ENCODE results near the gene LHB.
A peak's percentile ranks its signal among the peaks of the same experiment; 100 is the strongest.

Gene LHB

DNA sequence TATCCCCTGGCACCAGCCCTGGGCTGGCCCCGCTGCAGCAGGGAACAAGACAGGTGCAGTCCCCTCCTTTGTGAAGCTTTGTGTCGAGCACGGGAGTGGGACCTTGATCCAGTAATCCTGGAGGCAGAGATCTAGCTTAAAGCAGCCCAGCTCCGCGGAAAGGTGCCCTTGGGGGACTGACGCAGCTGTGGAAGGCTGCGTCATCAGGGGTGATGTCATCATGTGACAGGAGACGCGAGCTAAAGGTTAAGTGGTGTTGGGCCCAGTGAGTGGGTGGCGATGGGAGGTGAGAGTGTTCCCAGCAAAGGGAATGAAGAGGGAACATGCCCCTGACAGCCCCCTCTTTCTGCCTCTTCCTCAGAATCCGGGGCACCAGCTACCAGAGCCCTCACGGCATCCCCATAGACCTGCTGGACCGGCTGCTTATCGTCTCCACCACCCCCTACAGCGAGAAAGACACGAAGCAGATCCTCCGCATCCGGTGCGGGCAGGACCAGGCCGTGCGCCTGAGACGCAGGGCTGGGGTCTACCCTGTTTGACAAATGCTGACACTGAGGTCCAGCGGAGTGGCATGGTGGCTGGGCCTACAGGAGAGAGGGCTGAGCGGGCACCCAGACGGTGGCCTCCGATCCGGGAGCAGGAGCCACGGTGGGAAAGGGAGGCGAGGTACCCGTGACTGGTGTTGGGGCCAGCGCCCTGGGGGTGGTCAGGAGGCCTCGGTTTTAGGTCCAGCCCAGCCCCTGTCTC, 2.6 kb downstream of the LHB start:
- DNase-seq (ENCODE audit: low read depth in 2 of 3, low spot score in 1 of 3) = no peak

- DNase-seq (ENCODE audit: low read depth in 2 of 3, low spot score in 1 of 3) = no peak
Measured at GRCh38 chr19:49011194-49011593, 5.7 kb downstream of the LHB start.

DNA sequence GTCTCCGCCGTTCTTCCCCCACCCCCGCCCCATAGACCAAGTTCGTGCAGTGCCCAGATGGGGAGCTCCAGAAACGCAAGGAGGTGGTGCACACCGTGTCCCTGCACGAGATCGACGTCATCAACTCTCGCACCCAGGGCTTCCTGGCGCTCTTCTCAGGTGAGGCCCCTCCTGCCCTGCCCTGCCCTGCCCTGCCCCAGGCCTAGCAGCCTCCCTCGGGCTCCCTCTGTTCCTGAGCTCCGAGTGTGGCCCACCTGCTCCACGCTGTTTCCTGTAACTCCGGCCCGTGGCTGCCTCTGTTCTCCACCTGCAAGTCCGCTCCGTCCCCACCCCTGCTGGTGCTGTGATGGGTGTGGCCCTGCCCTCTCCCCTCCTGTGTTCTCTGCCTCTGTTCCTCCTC, 6.4 kb downstream of the LHB start:
- no peak for DNase-seq (ENCODE audit: low read depth in 2 of 3, low spot score in 1 of 3)

DNA sequence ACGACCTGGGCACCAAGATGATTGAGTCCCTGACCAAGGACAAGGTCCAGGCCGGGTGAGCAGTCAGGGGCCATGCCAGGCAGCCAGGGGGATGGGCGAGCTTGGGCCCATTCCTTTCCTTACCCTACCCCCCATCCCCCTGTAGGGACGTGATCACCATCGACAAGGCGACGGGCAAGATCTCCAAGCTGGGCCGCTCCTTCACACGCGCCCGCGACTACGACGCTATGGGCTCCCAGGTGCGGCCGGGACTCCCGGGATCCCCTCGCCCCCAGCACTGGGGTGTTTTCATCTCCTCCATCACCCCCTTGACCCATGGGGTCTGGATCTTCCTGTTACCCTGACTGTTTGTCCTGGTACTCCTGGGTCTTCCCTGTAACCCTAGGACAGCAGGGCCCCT, 7.1 kb downstream of the LHB start:
- DNase-seq (ENCODE audit: low read depth in 2 of 3, low spot score in 1 of 3) = no peak

DNA sequence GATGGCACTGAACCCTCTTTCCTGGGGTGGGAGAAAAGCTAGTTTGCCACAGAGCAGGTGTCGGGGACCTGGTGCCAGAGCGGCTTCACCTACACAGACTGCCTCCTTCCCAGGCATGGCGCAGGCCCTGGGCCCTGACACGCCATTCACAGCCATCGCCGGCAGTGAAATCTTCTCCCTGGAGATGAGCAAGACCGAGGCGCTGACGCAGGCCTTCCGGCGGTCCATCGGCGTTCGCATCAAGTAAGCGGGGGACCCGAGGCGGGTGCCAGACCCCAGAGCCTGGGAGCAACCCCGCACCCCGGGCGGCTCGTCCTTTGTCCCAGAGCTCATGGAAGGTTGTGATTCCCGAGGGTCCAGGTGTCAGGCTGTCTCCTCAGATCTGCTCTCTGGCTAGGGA, 10.0 kb downstream of the LHB start:
- no peak for DNase-seq (ENCODE audit: low read depth in 2 of 3, low spot score in 1 of 3)

- no peak for DNase-seq (ENCODE audit: low read depth in 2 of 3, low spot score in 1 of 3)
Measured at GRCh38 chr19:49004964-49005614, 11.8 kb downstream of the LHB start.

DNA sequence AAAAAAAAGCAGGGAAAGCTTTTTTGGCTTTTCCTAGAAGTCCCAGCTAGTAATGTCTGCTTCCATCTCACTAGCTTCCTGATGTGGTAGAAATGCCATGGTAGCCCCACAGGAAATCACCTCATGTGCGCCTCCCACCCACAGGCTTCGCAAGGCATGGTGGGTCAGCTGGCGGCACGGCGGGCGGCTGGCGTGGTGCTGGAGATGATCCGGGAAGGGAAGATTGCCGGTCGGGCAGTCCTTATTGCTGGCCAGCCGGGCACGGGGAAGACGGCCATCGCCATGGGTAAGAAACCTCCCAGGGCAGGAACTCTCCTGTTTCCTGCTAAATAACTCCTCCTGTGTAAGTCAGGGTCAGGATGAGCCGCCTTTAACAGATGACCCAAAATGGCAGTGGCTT, 12.8 kb downstream of the LHB start:
- DNase-seq (ENCODE audit: low read depth in 2 of 3, low spot score in 1 of 3) = no peak

DNA sequence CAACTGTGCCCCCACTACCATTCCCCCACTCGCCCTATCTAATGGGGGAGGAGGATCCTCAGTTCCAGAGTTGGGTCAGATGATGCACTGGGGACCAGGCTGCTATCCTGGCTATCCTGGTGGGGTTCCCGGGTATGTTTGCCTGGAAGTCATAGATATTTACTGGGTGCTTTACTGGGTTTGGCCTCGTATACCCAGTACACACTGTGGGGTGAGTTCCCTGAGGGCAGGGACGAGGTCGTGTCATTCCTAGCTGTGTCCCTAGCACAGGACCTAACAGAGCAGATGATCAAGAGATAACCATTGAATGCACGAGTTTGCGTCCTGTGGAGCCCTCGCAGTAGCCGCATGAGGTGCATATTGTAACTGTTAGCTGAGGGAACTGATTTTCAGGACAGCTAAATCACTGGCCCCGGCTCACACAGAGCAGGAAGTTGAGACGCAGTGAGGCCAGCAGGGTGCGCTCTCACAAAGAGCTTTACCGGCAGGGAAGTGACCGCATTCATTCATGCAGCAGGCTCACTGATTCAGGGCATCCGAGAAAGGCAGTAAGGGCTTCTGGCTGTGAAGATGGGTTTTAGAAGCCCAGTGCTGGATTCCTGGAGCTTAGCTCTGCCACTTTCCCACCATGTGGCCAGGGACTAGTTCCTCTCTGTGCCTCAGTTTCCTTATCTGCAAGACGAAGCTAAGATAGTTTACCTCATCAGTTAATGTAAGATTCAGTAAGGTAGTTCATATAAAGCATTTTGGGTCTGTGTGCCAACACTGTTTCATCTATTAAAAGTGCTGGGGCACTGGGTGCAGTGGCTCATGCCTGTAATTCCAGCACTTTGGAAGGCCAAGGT, 17.2 kb downstream of the LHB start:
- peak; percentile 50 to 69 (median 67) for DNase-seq (ENCODE audit: low read depth in 2 of 3, low spot score in 1 of 3)

DNA sequence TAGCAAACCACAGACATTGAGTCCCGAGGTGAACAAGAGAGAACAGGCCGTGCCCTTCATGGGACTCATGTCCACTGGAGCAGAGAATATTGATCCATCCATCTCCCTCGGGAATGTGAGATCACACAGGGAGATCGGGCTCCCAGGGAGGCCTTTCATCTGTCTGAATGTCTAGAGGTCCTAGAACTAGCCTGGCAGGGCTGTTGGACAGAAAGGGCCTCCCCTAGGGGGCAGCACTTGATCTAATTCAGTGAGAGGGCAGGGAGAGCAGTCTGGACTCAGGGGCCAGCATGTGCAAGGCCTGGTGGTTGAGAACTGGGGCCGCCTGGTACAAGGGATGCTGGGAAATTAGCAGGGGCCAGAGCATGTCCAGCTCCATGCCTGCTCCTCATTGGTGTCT, 18.9 kb downstream of the LHB start:
- peak in 2 of 3 donors; percentile 54 to 60 for DNase-seq (ENCODE audit: low read depth in 2 of 3, low spot score in 1 of 3)

DNA sequence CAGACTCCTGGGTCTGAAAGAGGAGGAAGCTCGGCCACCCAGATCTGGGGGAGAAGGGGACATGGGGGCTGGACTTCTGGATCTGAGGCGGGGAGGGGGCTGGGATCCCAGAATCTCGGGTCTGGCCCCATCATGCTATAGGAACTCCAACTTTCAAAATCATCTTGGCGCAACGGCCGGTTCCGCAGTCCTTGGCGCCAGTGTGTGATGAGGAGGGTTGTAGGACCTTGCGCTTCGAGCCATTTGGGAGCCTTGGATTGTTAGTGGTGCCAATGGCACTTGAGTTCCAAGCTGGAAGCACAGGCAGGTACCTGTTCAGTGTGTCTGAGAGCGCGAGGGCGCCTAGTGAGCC, 22.9 kb downstream of the LHB start:
- DNase-seq (ENCODE audit: low read depth in 2 of 3, low spot score in 1 of 3) = no peak

- peak; percentile 97 to 99 (median 99) for DNase-seq (ENCODE audit: low read depth in 2 of 3, low spot score in 1 of 3)
Measured at GRCh38 chr19:48993175-48994034, 23.5 kb downstream of the LHB start, which contains the start of the genes GYS1 and RUVBL2. Gene GYS1, minus strand, starts transcription at chr19:48993309. Its CDS starts 197 bp downstream, at chr19:48993112. Gene RUVBL2, plus strand, starts transcription at chr19:48993887. Its CDS starts 25 bp downstream, at chr19:48993912.

GRCh38 chr19:48992581-48993174, 24.2 kb downstream of the LHB start:
- no peak for DNase-seq (ENCODE audit: low read depth in 2 of 3, low spot score in 1 of 3)

GRCh38 chr19:48991873-48992580, 24.9 kb downstream of the LHB start:
- no peak for DNase-seq (ENCODE audit: low read depth in 2 of 3, low spot score in 1 of 3)

GRCh38 chr19:48991011-48991609, 25.8 kb downstream of the LHB start:
- no peak for DNase-seq (ENCODE audit: low read depth in 2 of 3, low spot score in 1 of 3)

- DNase-seq (ENCODE audit: low read depth in 2 of 3, low spot score in 1 of 3) = no peak
Measured at GRCh38 chr19:48990400-48990799, 26.5 kb downstream of the LHB start.

DNA sequence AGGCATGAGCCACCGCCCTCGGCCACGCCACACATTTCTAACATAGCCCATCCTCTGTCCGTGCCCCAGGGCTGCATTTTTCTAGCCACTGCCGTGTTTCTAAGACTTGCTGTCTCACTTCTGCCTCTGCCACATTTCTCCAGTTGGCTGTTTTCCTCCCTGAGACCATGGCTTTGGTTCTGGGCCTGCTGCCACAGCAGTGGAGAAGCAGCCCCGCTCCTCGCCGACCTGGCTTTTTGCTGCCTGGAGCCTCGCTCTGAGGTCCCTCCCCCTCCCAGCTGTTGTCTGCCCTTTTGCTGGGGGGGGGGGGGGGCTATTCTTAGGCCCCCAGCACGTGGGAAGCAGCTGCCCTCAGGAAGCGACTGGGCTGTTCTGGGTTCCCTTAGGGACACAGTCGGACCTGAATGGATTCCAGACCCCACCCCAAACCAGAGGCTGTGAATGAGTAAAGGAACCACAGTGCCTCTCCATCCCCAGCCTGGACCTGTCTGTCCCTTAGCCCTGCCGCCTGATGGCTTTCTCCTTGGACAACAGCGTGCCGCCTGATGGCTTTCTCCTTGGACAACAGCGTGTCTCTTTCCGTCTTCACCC, 27.1 kb downstream of the LHB start:
- DNase-seq (ENCODE audit: low read depth in 2 of 3, low spot score in 1 of 3) = no peak

- DNase-seq (ENCODE audit: low read depth in 2 of 3, low spot score in 1 of 3) = no peak
Measured at GRCh38 chr19:48988860-48989259, 28.0 kb downstream of the LHB start.

- DNase-seq (ENCODE audit: low read depth in 2 of 3, low spot score in 1 of 3) = no peak
Measured at GRCh38 chr19:48988286-48988685, 28.6 kb downstream of the LHB start.

DNA sequence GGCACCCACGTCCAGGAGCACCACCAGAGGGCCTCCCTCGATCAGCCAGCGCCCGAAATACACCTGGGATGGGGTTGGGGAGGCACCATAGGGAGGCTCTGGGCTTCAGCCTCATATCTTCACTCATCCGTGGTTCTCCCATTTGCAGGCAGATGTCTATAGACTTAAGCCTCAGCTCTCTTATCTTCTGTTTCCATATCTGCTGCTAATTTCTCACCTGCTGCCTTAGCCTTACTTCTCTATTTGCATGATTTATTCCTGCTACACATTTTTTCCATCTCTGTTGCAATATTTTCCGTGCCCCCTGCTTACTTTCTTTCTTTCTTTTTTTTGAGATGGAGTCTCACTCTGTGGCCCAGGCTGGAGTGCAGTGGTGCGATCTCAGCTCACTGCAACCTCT, 29.6 kb downstream of the LHB start:
- DNase-seq (ENCODE audit: low read depth in 2 of 3, low spot score in 1 of 3) = no peak

Data from stimulated activated CD4-positive, alpha-beta T cell treated with anti-CD3 and anti-CD28 coated beads, Interleukin-12 subunit alpha, Interleukin-12 subunit beta, amount 100 ng/mL, for 48 hours (primary cell).